Globus pallidus (tissue), 1 donor: ENCODE measurements around the gene ELP4.
A peak's percentile ranks its signal among the peaks of the same experiment; 100 is the strongest.
"Not testable (repeated sequence)": the region's sequence is repeated elsewhere in the genome, so short reads cannot be mapped to it uniquely, and the experiment has no call there.

ENCODE experiments used
- DNase-seq: peaks from one replicate; pipeline ENCODE4 v3.0.0-alpha.2; 2015; ENCODE audit warnings: low spot score

Gene ELP4

DNA sequence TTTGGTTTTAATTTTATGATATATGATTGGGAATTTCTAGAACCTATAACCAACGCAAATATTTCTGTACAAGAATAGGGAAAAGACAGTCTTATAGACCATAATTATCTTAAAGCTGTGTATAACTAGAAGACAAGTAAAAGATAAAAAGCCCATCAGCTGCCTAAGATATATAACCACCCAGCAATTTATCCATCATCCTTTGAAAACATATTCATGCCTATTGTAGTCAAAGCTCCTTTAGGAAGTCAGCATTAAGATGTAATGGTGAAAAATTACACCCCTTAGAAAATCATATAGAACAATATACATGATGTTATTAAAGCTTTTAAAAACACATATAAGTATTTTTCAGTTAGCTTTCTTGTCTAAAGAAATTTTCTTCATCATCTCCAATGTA, 46.4 kb downstream of the ELP4 start:
- no peak for DNase-seq

DNA sequence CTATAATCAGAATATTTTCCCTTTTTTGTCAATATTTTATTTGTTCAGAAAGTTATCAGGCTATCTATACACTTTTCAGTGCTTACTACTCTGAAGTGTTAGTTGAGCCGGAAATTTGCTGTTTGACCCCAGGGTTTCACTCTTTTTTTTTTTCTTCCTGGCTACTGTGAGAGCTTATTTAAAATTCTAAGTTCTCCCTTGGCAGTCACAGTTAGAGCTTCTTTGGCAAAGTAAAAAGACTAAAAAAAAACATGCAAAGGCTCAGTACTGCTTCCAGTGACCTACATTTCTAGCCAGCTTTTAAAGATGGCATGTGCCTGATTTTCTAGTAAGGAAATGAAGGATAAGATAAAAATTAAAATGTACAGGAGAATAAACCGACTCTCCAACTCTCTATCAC, 48.4 kb downstream of the ELP4 start:
- DNase-seq: peak; percentile 35

DNA sequence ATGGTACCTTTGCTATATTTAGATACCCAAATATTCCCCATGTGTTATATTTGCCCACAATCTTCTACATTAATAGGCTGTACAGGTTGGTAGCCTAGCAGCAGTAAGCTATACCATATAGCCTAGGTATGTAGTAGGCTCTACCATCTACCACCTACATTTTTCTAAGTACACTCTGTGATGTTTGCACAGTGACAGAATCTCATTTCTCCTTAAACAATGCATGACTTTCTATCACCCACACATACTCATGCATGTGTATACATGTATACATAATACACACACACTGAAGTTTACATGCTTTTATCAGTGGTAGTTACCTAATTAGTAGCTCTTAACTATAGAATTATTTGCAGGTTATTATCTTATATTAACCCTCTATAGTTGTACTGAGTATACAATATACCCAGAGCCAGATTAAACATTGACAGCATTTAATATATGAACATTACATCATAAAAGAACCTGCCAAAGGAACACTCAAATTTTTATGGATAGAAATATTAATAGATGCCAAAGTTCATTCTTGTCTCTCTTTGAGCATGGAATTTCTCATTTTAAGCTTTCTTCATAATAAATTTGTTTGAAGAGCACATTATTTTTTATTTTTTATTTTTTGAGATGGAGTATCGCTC, 51.4 kb downstream of the ELP4 start:
- DNase-seq: no peak

DNA sequence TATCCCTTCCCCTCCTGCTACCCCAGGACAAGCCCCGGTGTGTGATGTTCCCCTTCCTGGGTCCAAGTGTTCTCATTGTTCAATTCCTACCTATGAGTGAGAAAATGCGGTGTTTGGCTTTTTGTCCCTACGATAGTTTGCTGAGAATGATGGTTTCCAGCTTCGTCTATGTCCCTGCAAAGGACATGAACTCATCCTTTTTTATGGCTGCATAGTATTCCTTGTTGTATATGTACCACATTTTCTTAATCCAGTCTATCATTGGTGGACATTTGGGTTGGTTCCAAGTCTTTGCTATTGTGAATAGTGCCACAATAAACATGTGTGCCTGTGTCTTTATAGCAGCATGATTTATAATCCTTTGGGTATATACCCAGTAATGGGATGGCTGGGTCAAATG, 55.0 kb downstream of the ELP4 start:
- DNase-seq: not testable (repeated sequence)

DNA sequence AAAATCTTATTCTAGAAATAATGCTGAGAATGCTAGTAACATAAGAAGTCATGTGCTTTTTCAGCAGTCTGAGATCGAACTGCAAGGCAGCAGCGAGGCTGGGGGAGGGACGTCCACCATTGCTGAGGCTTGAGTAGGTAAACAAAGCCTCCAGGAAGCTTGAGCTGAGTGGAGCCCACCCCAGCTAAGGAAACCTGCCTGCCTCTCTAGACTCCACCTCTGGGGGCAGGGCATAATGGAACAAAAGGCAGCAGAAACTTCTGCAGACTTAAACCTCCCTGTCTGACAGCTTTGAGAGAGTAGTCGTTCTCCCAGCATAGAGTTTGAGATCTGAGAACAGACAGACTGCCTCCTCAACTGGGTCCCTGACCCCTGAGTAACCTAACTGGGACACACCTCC, 64.6 kb downstream of the ELP4 start:
- not testable (repeated sequence) for DNase-seq

DNA sequence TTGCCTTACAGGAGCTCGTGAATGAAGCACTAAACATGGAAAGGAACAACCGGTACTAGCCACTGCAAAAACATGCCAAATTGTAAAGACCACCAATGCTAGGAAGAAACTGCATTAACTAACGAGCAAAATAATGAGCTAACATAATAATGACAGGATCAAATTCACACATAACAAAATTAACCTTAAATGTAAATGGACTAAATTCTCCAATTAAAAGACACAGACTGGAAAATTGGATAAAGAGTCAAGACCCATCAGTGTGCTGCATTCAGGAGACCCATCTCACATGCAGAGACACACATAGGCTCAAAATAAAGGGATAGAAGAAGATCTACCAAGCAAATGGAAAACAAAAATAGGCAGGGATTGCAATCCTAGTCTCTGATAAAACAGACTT, 66.2 kb downstream of the ELP4 start:
- DNase-seq: not testable (repeated sequence)

DNA sequence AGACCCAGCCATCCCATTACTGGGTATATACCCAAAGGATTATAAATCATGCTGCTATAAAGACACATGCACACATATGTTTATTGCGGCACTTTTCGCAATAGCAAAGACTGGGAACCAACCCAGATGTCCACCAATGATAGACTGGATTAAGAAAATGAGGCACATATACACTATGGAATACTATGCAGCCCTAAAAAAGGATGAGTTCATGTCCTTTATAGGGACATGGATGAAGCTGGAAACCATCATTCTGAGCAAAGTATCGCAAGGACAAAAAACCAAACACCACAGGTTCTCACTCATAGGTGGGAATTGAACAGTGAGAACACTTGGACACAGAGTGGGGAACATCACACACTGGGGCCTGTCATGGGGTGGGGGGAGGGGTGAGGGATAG, 69.8 kb downstream of the ELP4 start:
- not testable (repeated sequence) for DNase-seq

DNA sequence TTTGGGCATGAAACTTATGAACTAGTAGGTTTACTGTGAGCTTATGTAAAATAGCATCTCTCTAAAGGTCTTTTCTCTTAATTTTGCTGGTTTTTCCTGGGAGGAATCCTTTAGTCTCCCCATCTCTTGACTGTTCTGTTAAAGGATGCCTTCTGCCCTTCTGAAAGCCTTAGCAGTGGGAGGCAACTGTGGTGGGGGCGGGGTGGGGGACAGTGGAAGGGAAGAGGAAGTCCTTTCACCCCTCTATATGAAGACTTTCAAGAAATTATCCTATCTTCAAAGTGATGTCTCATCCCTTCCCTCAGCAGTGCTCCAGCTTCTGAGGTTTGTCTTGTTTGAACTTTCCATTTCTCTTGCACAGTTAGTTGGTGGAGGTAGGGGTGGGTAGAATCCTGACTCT, 73.1 kb downstream of the ELP4 start:
- DNase-seq: no peak

DNA sequence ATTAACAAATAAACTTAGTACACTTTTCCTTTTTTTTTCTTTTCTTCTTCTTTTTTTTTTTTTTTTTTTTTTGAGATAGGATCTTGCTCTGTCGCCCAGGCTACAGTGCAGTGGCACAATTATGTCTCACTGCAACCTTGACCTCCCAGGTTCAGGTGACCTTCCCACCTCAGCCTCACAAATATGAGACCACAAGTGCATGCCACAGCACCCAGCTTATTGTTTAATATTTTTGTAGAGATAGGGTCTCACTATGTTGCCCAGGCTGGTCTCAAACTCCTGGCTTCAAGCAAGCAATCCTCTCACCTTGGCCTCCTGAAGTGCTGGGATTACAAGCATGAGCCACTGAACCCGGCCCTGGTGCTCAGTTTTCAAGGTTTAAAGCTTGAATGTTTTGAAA, 88.9 kb downstream of the ELP4 start:
- no peak for DNase-seq

DNA sequence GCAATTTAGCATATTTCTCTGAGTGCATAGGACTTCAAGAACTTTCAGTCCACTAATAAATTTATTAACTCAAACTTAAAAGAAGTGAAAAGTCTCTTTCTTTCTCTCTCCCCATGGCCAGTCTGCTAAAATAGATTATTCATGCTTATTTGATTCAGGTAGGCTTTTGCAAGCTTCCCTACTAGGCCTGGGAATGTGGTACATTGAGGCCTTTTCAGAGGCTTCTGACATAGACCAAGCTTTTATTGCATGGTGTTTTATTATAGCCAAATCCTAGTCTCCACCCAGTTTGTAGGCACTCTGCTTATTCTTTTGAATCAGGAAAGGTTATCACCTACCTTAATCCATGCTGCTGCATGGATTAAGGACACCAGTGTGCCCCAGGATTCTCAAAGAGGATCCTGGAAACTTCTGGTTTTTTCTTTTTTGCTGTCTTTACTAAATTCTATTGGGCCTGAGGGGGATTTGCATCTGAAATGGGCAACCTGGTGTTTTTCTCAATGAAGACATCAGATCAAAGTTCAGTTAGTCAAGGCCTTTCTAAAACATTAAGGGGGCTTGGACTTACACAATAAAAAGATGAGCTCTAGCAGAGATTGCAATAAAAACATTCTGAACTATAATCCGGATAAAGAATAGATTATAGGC, 92.2 kb downstream of the ELP4 start:
- no peak for DNase-seq

DNA sequence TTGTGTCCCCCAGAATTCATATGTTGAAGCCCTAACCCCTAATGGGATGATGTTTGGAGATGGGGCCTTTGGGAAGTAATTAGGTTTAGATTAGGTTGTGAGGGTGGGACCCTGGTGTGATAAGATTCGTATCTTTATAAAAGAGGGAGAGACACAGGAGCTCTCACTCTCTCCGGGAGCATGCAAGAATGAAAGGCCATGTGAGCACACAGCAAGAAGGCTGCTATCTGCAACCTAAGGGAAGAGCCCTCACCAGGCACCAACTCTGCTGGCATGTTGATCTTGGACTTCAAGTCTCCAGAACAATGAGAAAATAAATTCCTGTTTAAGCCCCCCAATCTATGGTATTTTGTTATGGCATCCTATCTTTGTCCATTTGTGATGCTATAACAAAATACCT, 97.3 kb downstream of the ELP4 start:
- DNase-seq: no peak

DNA sequence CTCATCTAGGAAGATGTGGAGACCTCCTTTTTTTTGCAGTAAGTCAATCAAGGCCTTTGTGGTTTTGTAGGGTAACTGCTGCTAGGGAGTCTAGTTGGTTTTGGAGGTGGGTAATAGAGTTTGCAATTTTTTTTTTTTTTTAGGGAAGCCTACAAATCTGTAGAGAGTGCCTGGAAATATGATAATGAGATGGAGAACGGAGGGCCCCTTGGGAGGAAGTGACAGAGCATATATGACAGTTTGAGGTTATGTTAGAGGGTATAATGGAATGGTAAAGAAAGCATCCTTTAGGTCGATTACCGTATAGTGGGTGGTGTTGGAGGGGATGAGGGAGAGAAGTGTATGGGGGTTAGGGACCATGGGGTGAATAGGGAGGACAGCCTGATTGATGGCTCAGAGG, 98.3 kb downstream of the ELP4 start:
- no peak for DNase-seq

DNA sequence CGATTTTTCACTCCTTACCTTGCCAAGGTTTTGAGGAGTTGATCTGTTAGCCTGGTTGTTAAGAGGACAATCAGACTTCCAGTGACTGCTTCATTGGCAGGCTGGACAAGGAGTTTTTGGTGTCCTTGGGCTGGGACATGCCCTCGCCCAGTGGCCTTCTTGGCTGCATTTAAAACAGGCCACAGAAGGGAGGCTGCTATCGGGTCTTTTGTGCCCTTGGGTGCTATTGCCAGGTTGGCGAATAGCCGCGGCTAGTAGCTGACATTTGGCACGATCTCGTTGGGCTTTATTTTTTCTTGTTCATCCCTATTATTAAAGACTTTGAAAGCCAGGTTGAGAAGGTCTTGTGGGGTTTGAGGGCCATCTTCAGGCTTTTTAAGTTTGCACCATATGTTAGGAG, 99.4 kb downstream of the ELP4 start:
- no peak for DNase-seq

DNA sequence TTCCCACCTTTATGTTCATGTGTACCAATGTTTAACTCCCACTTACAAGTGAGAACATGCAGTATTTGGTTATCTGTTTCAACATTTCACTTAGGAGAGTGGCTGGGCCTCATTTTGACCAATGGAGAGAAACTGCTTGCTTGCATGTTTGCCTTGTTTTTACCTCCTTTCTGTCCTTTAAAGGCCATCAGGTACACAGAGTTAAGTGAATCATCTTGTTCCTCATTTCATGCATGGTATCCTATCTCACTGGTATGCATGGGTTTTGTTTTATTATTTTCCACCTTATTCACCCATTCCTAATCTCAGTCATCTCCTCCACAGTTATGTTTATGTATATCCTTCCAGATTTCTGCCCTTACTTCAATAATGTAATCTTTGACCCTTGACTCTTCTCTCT, 101.0 kb downstream of the ELP4 start:
- DNase-seq: no peak

DNA sequence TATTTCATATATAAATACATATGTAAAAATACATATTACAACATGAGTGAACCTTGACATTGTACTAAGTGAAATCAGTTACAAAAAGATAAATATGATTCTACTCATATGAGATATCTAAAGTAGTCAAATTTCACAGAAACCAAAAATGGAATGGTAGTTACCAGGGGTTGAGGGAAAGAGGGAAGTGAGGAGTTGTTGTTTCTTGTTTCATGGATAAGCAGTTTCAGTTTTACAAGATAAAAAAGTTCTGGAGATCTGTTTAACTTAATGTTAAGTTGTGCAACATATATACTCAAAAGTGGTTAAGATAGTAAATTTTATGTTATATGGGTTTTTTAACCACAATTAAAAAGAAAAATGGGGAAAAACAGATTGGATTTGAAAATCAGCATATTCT, 107.7 kb downstream of the ELP4 start:
- DNase-seq: no peak

DNA sequence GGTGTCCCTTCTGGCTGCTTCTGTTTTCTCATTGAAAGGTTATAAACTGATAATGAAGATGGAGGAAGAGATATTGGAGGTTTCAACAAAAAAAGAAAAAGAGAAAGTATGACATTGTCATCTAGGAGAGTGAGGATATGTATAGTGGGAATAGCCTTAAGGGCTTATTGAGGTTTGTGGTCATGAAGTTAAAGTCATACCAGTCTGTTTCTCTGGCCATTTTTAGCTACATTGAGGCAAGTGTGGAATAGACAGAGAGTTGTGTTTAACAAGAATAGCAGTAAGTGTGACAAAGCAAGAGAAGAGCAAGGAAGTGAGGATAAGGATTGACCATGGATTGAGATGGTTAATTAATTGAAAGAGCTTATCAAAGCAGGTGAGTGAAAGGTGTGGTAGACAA, 110.4 kb downstream of the ELP4 start:
- DNase-seq: no peak

DNA sequence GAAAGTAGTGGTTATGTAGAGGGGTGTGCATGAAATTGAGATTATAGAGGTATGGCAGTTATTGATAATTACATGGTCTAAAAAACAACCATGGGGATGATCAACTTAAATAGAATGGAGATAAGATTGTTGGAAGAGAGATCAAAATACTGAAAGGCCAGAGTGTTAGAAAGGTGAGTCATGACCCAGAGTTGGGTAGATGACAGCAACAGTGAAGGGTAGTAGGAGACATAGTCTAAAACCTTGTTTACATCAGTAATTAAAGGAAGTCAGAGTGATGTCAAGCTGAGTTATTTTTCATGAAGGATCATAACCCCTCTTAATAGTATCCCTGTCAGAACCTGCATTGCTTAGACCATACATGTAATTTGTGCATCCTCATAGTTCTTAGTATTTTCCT, 110.9 kb downstream of the ELP4 start:
- DNase-seq: no peak

DNA sequence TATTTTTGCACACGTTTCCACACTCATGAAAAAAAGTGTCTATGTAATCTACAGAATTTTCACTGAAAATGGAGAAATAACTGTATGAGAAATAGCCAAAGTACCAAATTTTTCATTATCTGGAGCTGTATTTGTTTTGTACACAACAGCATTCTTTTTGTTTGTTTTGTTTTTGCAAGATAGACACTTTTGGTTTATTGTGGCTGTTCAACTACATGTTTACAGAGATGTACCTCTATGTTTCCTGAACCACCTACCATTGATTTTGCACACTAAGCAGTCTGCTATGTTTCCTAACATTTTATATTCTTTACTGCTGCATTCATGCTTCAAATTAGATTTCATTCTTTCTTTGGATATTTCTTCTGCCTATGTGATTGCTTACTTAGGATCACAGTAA, 116.3 kb downstream of the ELP4 start:
- no peak for DNase-seq

DNA sequence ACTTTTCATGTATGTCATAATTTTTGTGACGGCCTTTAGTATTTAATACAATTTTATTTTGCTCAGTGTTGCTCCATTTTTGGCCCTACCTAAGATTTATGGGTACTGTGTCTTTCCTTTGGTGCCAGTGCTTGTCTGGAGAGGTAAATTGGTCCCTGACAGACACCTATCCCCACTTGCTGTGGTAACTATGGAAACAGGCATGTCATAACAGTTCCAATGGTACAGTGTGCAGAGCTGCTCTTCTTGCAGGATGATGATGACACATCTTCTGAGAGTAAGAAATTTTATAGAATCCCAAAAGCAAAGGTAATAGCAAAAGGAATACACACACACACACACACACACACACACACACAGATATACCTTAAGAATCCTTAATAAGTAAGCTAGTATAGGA, 118.5 kb downstream of the ELP4 start:
- no peak for DNase-seq

DNA sequence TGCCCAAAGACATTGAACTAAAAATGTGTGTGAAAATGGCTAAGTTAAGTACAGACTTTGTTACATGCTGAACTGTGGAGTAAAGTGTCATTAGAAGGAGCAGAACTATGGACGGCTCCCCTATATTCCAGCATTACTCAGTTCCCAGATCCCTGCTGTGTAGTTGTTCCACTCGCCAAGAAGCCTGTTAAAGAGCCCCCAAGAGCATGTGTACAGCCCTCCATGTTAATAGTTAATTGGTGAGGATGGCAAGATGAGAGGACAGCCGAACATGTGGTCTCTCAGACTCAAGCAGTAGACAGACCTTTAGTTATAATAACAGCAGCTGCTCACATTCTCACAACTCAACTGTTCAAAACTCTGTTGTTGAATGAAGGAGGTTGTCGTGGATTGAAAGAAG, 127.4 kb downstream of the ELP4 start:
- no peak for DNase-seq

DNA sequence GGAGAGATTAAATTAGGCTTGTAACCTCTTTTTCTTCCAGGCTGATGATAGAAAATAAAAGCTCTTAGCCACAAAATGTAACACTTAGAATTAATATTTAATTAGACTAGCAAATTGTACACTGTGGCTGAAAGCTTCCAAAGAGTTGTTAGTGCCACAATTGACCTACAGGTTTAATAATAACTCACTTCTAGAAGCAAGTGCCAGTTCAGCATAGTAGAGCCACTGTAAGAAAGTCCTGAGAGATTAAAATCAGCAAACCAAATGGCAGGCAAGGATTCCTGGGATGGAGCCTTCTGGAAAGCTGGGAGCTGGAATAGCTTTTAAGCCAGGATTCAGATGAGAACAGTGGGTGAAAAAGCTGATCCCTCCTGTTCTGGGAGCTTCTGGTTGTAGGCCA, 131.0 kb downstream of the ELP4 start:
- peak; percentile 24 for DNase-seq

DNA sequence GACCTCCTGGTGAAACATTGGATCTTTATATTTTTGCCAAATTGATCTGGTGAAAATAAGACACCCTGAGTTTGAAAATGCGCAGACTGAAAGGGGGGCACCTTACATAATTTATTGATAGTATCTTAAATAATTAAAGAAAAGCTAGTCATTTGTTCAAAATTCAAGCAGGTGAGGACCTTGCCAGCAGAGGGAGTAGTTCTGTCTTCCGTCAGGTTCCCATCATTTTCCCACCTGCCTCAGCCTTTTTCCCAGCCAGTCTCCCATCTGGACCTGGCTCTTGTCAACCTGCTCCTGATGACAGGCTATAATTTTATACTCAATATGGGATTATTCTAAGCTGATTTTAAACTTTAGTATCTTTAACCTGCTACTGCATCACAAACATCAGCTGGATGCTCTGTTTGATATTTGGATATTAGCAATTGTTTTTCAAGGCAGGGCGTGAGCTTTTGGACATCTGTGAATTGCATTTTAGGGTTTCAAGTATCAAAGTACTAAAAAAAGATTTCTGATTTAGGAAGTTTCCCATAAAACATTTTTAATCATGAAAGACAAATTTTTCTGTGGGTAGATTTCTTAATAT, 132.0 kb downstream of the ELP4 start:
- peak; percentile 11 for DNase-seq

DNA sequence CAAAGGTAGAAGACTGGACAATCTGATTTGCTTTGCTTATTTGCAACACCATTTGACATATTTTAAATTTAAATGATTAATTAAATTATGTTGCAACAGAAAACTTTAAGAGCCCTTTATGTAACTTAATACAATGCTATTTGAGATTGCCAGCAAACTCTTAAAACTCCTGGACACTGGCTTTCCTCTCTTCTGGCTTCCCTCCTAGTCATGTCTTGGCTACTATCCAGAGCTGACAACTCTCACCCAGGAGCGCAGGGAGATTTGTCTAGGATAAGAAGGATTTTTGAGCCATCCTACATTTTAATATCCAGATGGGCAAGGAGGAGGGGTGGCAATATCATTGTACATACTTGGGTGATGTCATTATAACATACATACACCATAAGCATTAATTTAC, 134.3 kb downstream of the ELP4 start:
- DNase-seq: peak; percentile 29

DNA sequence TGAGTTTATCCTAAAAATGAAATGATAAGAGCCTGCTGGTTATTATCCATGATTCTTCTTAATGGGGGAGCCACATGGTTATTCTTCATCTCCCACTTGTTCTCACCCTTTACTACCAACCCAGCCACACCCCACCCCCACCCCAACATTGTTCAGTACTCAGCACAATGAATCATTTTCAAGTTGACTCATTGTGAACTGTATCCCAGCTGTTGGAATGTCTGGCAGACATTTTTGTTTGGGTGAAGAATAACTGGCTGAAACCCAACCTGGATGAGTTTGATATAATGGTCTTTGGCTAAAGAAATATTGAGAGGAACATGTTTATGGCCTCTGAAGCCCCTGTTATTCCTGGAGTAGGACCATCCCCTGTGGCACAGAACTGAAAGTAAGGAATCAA, 136.2 kb downstream of the ELP4 start:
- DNase-seq: peak; percentile 5
